ENCODE measurements around the gene NUP107. TPM values are rescaled to one million over a fixed set of nuclear protein-coding genes. Genes with fewer than 3 reads are reported as not detected.

NUP107 gene
- total RNA-seq, 1 experiment from 2014 or later = 141 TPM

- Histone ChIP-seq H3K4me3 (ENCODE audit: insufficient read depth, low read depth, low read length) (no peak overlapping the region), H3K36me3 (replicated peaks; ENCODE audit: control insufficient read depth, insufficient read depth, low read length) (no peaks in the 10 kb centered on the region), H3K27me3 (ENCODE audit: control insufficient read depth, insufficient read depth, low read length) (no peaks in the 10 kb centered on the region)
- DNase-seq = no peak
Measured at GRCh38 chr12:68775121-68775630, 88.4 kb downstream of the NUP107 start.

GRCh38 chr12:68776976-68777610 is 90.3 kb downstream of the NUP107 start:
- Histone ChIP-seq H3K4me3 (ENCODE audit: insufficient read depth, low read depth, low read length) (no peak overlapping the region), H3K36me3 (replicated peaks; ENCODE audit: control insufficient read depth, insufficient read depth, low read length) (no peaks in the 10 kb centered on the region), H3K27me3 (ENCODE audit: control insufficient read depth, insufficient read depth, low read length) (no peaks in the 10 kb centered on the region)
- no peak for DNase-seq

- no peak for DNase-seq
- Histone ChIP-seq H3K36me3 (replicated peaks; ENCODE audit: control insufficient read depth, insufficient read depth, low read length) (no peaks in the 10 kb centered on the region), H3K4me3 (ENCODE audit: insufficient read depth, low read depth, low read length) (no peak overlapping the region), H3K27me3 (ENCODE audit: control insufficient read depth, insufficient read depth, low read length) (no peaks in the 10 kb centered on the region)
Measured at GRCh38 chr12:68779280-68779679, 92.5 kb downstream of the NUP107 start.

GRCh38 chr12:68780731-68781130 is 94.0 kb downstream of the NUP107 start:
- DNase-seq = no peak
- no peaks in the 10 kb centered on the region for H3K27me3 ChIP-seq (ENCODE audit: control insufficient read depth, insufficient read depth, low read length)
- no peaks in the 10 kb centered on the region for H3K36me3 ChIP-seq (replicated peaks; ENCODE audit: control insufficient read depth, insufficient read depth, low read length)
- no peak overlapping the region for H3K4me3 ChIP-seq (ENCODE audit: insufficient read depth, low read depth, low read length)

GRCh38 chr12:68781728-68782127 is 95.0 kb downstream of the NUP107 start:
- no peak for DNase-seq
- Histone ChIP-seq H3K36me3 (replicated peaks; ENCODE audit: control insufficient read depth, insufficient read depth, low read length) (no peaks in the 10 kb centered on the region), H3K4me3 (ENCODE audit: insufficient read depth, low read depth, low read length) (no peak overlapping the region), H3K27me3 (ENCODE audit: control insufficient read depth, insufficient read depth, low read length) (no peaks in the 10 kb centered on the region)

- no peak overlapping the region for H3K4me3 ChIP-seq (ENCODE audit: insufficient read depth, low read depth, low read length)
- no peak for DNase-seq
- no peaks in the 10 kb centered on the region for H3K27me3 ChIP-seq (ENCODE audit: control insufficient read depth, insufficient read depth, low read length)
- H3K36me3 ChIP-seq (replicated peaks; ENCODE audit: control insufficient read depth, insufficient read depth, low read length) = no peaks in the 10 kb centered on the region
Measured at GRCh38 chr12:68784015-68784414, 97.2 kb downstream of the NUP107 start.

- no peak for DNase-seq
- H3K36me3 ChIP-seq (replicated peaks; ENCODE audit: control insufficient read depth, insufficient read depth, low read length) = no peaks in the 10 kb centered on the region
- H3K27me3 ChIP-seq (ENCODE audit: control insufficient read depth, insufficient read depth, low read length) = no peaks in the 10 kb centered on the region
Measured at GRCh38 chr12:68785358-68785757, 98.6 kb downstream of the NUP107 start.

GRCh38 chr12:68785823-68786222 is 99.0 kb downstream of the NUP107 start:
- H3K27me3 ChIP-seq (ENCODE audit: control insufficient read depth, insufficient read depth, low read length) = no peaks in the 10 kb centered on the region
- no peak overlapping the region for H3K4me3 ChIP-seq (ENCODE audit: insufficient read depth, low read depth, low read length)
- no peaks in the 10 kb centered on the region for H3K36me3 ChIP-seq (replicated peaks; ENCODE audit: control insufficient read depth, insufficient read depth, low read length)
- no peak for DNase-seq

More at GRCh38 chr12:68785358-68785757, 98.6 kb downstream of the NUP107 start:
- no peak overlapping the region for H3K4me3 ChIP-seq (ENCODE audit: insufficient read depth, low read depth, low read length)

GRCh38 chr12:68786929-68787328 is 100.2 kb downstream of the NUP107 start:
- Histone ChIP-seq H3K4me3 (ENCODE audit: insufficient read depth, low read depth, low read length) (no peak overlapping the region), H3K36me3 (replicated peaks; ENCODE audit: control insufficient read depth, insufficient read depth, low read length) (no peaks in the 10 kb centered on the region), H3K27me3 (ENCODE audit: control insufficient read depth, insufficient read depth, low read length) (no peaks in the 10 kb centered on the region)
- DNase-seq = no peak

- no peak overlapping the region for H3K4me3 ChIP-seq (ENCODE audit: insufficient read depth, low read depth, low read length)
- no peaks in the 10 kb centered on the region for H3K27me3 ChIP-seq (ENCODE audit: control insufficient read depth, insufficient read depth, low read length)
- no peaks in the 10 kb centered on the region for H3K36me3 ChIP-seq (replicated peaks; ENCODE audit: control insufficient read depth, insufficient read depth, low read length)
- no peak for DNase-seq
Measured at GRCh38 chr12:68788554-68789143, 101.9 kb downstream of the NUP107 start.

- Histone ChIP-seq H3K36me3 (replicated peaks; ENCODE audit: control insufficient read depth, insufficient read depth, low read length) (no peaks in the 10 kb centered on the region), H3K4me3 (ENCODE audit: insufficient read depth, low read depth, low read length) (no peak overlapping the region), H3K27me3 (ENCODE audit: control insufficient read depth, insufficient read depth, low read length) (no peaks in the 10 kb centered on the region)
- DNase-seq = no peak
Measured at GRCh38 chr12:68789144-68789878, 102.5 kb downstream of the NUP107 start.

GRCh38 chr12:68790081-68790951 is 103.5 kb downstream of the NUP107 start:
- DNase-seq = no peak
- no peaks in the 10 kb centered on the region for H3K27me3 ChIP-seq (ENCODE audit: control insufficient read depth, insufficient read depth, low read length)

GRCh38 chr12:68790952-68791234 is 104.1 kb downstream of the NUP107 start:
- no peak for DNase-seq

More at GRCh38 chr12:68790081-68790951, 103.5 kb downstream of the NUP107 start:
- H3K36me3 ChIP-seq (replicated peaks; ENCODE audit: control insufficient read depth, insufficient read depth, low read length) = no peaks in the 10 kb centered on the region
- H3K4me3 ChIP-seq (ENCODE audit: insufficient read depth, low read depth, low read length) = no peak overlapping the region

GRCh38 chr12:68791897-68792481 is 105.2 kb downstream of the NUP107 start:
- DNase-seq = no peak
- Histone ChIP-seq H3K27me3 (ENCODE audit: control insufficient read depth, insufficient read depth, low read length) (no peaks in the 10 kb centered on the region), H3K4me3 (ENCODE audit: insufficient read depth, low read depth, low read length) (no peak overlapping the region), H3K36me3 (replicated peaks; ENCODE audit: control insufficient read depth, insufficient read depth, low read length) (no peaks in the 10 kb centered on the region)

More at GRCh38 chr12:68790952-68791234, 104.1 kb downstream of the NUP107 start:
- H3K36me3 ChIP-seq (replicated peaks; ENCODE audit: control insufficient read depth, insufficient read depth, low read length) = no peaks in the 10 kb centered on the region
- H3K4me3 ChIP-seq (ENCODE audit: insufficient read depth, low read depth, low read length) = no peak overlapping the region
- H3K27me3 ChIP-seq (ENCODE audit: control insufficient read depth, insufficient read depth, low read length) = no peaks in the 10 kb centered on the region

Measured in H7 (cell line).